ENCODE data around the gene ABLIM2.

The ABLIM2 gene

GRCh38 chr4:8015512-8015911 lies 143.1 kb downstream of the ABLIM2 start:
- DNase-seq = no peak

- no peak for DNase-seq
Observed at GRCh38 chr4:8013976-8014726, 144.5 kb downstream of the ABLIM2 start.

GRCh38 chr4:8012517-8012916 lies 146.1 kb downstream of the ABLIM2 start:
- no peak for DNase-seq

GRCh38 chr4:8010618-8011017 lies 148.0 kb downstream of the ABLIM2 start:
- no peak for DNase-seq

GRCh38 chr4:8009710-8010511 lies 148.7 kb downstream of the ABLIM2 start:
- DNase-seq = no peak

- DNase-seq = no peak
Observed at GRCh38 chr4:8009097-8009496, 149.5 kb downstream of the ABLIM2 start.

GRCh38 chr4:8008391-8008790 lies 150.2 kb downstream of the ABLIM2 start:
- DNase-seq = no peak

- no peak for DNase-seq
Observed at GRCh38 chr4:8007581-8007980, 151.0 kb downstream of the ABLIM2 start.

- DNase-seq = no peak
Observed at GRCh38 chr4:8006471-8006870, 152.1 kb downstream of the ABLIM2 start.

- no peak for DNase-seq
Observed at GRCh38 chr4:8005814-8006215, 152.8 kb downstream of the ABLIM2 start.

GRCh38 chr4:8005033-8005808 lies 153.4 kb downstream of the ABLIM2 start:
- no peak for DNase-seq

- DNase-seq = no peak
Observed at GRCh38 chr4:8004066-8004465, 154.5 kb downstream of the ABLIM2 start.

GRCh38 chr4:8002525-8003309 lies 155.9 kb downstream of the ABLIM2 start:
- no peak for DNase-seq

- DNase-seq = no peak
Observed at GRCh38 chr4:8001564-8002355, 156.9 kb downstream of the ABLIM2 start.

- DNase-seq = no peak
Observed at GRCh38 chr4:8000721-8001491, 157.7 kb downstream of the ABLIM2 start.

- no peak for DNase-seq
Observed at GRCh38 chr4:8000247-8000646, 158.4 kb downstream of the ABLIM2 start.

GRCh38 chr4:7999695-8000094 lies 158.9 kb downstream of the ABLIM2 start:
- DNase-seq = no peak

- no peak for DNase-seq
Observed at GRCh38 chr4:7999279-7999678, 159.3 kb downstream of the ABLIM2 start.

- DNase-seq = no peak
Observed at GRCh38 chr4:7998447-7998846, 160.2 kb downstream of the ABLIM2 start.

- DNase-seq = no peak
Observed at GRCh38 chr4:7995866-7996265, 162.7 kb downstream of the ABLIM2 start.

GRCh38 chr4:7995135-7995534 lies 163.5 kb downstream of the ABLIM2 start:
- DNase-seq = no peak
